ENCODE measurements around the gene NAA80.
"Not testable (repeated sequence)": the region's sequence is repeated elsewhere in the genome, so short reads cannot be mapped to it uniquely, and the experiment has no call there.

NAA80 gene

GRCh38 chr3:50288387-50289007, 10.7 kb downstream of the NAA80 start:
- no peak for DNase-seq (ENCODE audit: low read depth)
- TF ChIP-seq CTCF (IDR thresholded peaks at IDR 0.05; ENCODE audit: insufficient read depth, low read depth, low read length, missing control alignments): no peak
- H3K4me3 ChIP-seq (ENCODE audit: low read depth, low read length): no peak overlapping the region

GRCh38 chr3:50287262-50287661, 11.9 kb downstream of the NAA80 start:
- DNase-seq (ENCODE audit: low read depth): no peak
- no peak for TF ChIP-seq CTCF (IDR thresholded peaks at IDR 0.05; ENCODE audit: insufficient read depth, low read depth, low read length, missing control alignments)
- no peak overlapping the region for H3K4me3 ChIP-seq (ENCODE audit: low read depth, low read length)

- no peak overlapping the region for H3K4me3 ChIP-seq (ENCODE audit: low read depth, low read length)
- no peak for TF ChIP-seq CTCF (IDR thresholded peaks at IDR 0.05; ENCODE audit: insufficient read depth, low read depth, low read length, missing control alignments)
- DNase-seq (ENCODE audit: low read depth): no peak
Observed at GRCh38 chr3:50286322-50287227, 12.6 kb downstream of the NAA80 start.

GRCh38 chr3:50284121-50284520, 15.1 kb downstream of the NAA80 start:
- not testable (repeated sequence) for DNase-seq (ENCODE audit: low read depth); H3K4me3 ChIP-seq (ENCODE audit: low read depth, low read length)

- no peak overlapping the region for H3K4me3 ChIP-seq (ENCODE audit: low read depth, low read length)
- DNase-seq (ENCODE audit: low read depth): no peak
- no peak for TF ChIP-seq CTCF (IDR thresholded peaks at IDR 0.05; ENCODE audit: insufficient read depth, low read depth, low read length, missing control alignments)
Observed at GRCh38 chr3:50279255-50280016, 19.8 kb downstream of the NAA80 start.

GRCh38 chr3:50278880-50279224, 20.4 kb downstream of the NAA80 start, which contains the start of gene LSMEM2:
Gene LSMEM2 (plus strand): TSS chr3:50279087. CDS start chr3:50279114, 27 bp downstream.
- no peak for DNase-seq (ENCODE audit: low read depth)
- TF ChIP-seq CTCF (IDR thresholded peaks at IDR 0.05; ENCODE audit: insufficient read depth, low read depth, low read length, missing control alignments): no peak

More at GRCh38 chr3:50278880-50279224, 20.4 kb downstream of the NAA80 start, which contains the start of gene LSMEM2:
- H3K4me3 ChIP-seq (ENCODE audit: low read depth, low read length): no peak within 1 kb of the TSS
